ENCODE measurements around the gene GNAL. TPM values are rescaled to one million over a fixed set of nuclear protein-coding genes. Genes with fewer than 3 reads are reported as not detected.

Gene GNAL
- total RNA-seq (2021; ENCODE audit: unreplicated experiment) (4.6 TPM), Bru-seq, nascent RNA (percentile 35 among the genes with signal in this experiment), BruChase-seq, experiment 1, labeled RNA remaining after a 6-hour chase (percentile 35 among the genes with signal in this experiment), BruChase-seq, experiment 2, labeled RNA remaining after a 2-hour chase (percentile 31 among the genes with signal in this experiment)
- 2.7 and 3.0 TPM in 2 replicates for polyA plus RNA-seq (2012)
- long read RNA-seq, full-length matches to known transcripts = 5 of 11 reads
- long read RNA-seq, partial matches to known transcripts = 0 of 11 reads
- long read RNA-seq, other reads (novel, unspliced or antisense) = 6 of 11 reads

DNA sequence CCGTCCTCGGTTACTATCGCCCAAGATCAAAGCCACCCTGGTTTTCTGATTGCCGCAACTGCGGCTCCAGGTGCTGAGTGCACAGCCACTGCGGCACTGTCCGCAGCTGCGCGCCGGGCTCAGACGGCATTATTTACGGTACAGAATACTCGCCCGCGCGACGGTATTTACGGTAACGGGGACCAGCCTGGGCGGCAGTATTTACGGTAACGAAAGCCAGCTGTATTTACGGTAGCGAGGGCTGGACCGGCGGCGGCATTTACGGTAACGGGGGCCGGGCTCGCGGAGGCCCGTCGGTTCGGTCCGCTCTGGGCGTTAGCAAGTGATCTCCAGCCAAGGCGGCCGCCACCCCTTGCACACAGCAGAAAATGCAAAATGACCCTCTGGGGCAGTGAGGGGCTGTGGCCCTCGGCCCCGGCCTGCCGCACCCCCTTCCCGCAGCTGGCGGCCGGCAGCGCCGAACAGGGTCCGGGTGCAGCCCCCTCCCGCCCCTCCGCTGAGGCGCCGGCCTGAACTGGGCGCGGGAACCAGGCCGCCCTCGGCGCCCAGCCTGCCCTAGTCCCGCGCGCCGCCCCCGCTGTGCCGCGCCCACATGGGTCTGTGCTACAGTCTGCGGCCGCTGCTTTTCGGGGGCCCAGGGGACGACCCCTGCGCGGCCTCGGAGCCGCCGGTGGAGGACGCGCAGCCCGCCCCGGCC, at the start of gene GNAL:
TSS of gene GNAL (plus strand) at position 293 of the 697 bp plus-strand sequence. CDS start at position 593, 300 bp downstream.
- Histone ChIP-seq H3K4me1 (ENCODE audit: control insufficient read depth in 1 of 2, insufficient read depth in 2 of 2, low read length in 2 of 2) (peaks cover 4 to 19% of the 10 kb centered on the region in 2 experiments; a peak in 3 of 4 replicates), H3K9ac (ENCODE audit: low read length) (peak within 1 kb of the TSS; percentile 46), H3K9me3 (ENCODE audit: control insufficient read depth in 1 of 2, insufficient read depth in 1 of 2, low read depth in 1 of 2, low read length in 2 of 2) (no peaks in the 10 kb centered on the region), H3K4me2 (ENCODE audit: low read length) (peak within 1 kb of the TSS; percentile 93), H3K4me3 (replicated peaks in 1 of 2; ENCODE audit: low read depth in 1 of 2, low read length in 2 of 2) (peak within 1 kb of the TSS; percentile 53 to 61), H3K27ac (ENCODE audit: low read depth, low read length) (peak within 1 kb of the TSS; percentile 19; the same call in 1 of the 2 replicates), H3K36me3 (ENCODE audit: control insufficient read depth in 1 of 2, insufficient read depth in 2 of 2, low read length in 2 of 2) (no peaks in the 10 kb centered on the region), H4K20me1 (ENCODE audit: insufficient read depth) (no peaks in the 10 kb centered on the region), H3K79me2 (ENCODE audit: insufficient read depth, low read length) (no peaks in the 10 kb centered on the region), H3K27me3 (ENCODE audit: insufficient read depth, low read length) (no peaks in the 10 kb centered on the region), H2AFZ (ENCODE audit: low read depth, low read length, poor library complexity, severe bottlenecking) (peak within 1 kb of the TSS; percentile 91), H3K9me2 (ENCODE audit: insufficient read depth) (no peaks in the 10 kb centered on the region)
- RAD21 ChIA-PET (ENCODE audit: low non-redundant PET in 1 of 2, low total read pairs in 2 of 2, uncharacterized antibody in 2 of 2, unreplicated experiment in 2 of 2) = no interaction called here
- DNase-seq (ENCODE audit: low read depth, low spot score) (peak; percentile 77), ATAC-seq (peak; percentile 89)
- POLR2A ChIA-PET = no interaction called here
- BruUV-seq (replicated peaks) = no TSS peak
- CTCF ChIA-PET = interaction anchor here (1.5 to 1.8 kb wide), 2 partner anchors 11 to 34 kb away, joined by 4 read pairs; no protein-coding TSS in a partner anchor
- intact Hi-C loops (cut with micrococcal nuclease) = no loop called here
- no peak for TF ChIP-seq EZH2 (IDR thresholded peaks at IDR 0.05)
- TF ChIP-seq CBX3 (IDR thresholded peaks at IDR 0.05; ENCODE audit: low read depth) = peak; percentile 95
- TF ChIP-seq POLR2AphosphoS5 (IDR thresholded peaks at IDR 0.05; ENCODE audit: low read depth, low read length) = no peak
- no peak for TF ChIP-seq CEBPB (IDR thresholded peaks at IDR 0.05; ENCODE audit: low read depth)
- TF ChIP-seq JUND (IDR thresholded peaks at IDR 0.05) = no peak
- TF ChIP-seq POLR2A (IDR thresholded peaks at IDR 0.05; ENCODE audit: borderline replicate concordance, extremely low read depth, insufficient read depth, insufficient read length) = no peak
- TF ChIP-seq, protein P1, sequence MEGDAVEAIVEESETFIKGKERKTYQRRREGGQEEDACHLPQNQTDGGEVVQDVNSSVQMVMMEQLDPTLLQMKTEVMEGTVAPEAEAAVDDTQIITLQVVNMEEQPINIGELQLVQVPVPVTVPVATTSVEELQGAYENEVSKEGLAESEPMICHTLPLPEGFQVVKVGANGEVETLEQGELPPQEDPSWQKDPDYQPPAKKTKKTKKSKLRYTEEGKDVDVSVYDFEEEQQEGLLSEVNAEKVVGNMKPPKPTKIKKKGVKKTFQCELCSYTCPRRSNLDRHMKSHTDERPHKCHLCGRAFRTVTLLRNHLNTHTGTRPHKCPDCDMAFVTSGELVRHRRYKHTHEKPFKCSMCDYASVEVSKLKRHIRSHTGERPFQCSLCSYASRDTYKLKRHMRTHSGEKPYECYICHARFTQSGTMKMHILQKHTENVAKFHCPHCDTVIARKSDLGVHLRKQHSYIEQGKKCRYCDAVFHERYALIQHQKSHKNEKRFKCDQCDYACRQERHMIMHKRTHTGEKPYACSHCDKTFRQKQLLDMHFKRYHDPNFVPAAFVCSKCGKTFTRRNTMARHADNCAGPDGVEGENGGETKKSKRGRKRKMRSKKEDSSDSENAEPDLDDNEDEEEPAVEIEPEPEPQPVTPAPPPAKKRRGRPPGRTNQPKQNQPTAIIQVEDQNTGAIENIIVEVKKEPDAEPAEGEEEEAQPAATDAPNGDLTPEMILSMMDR (IDR thresholded peaks at IDR 0.05 in 2 of 3, conservative IDR thresholded peaks at IDR 0.05 in 1 of 3; ENCODE audit: borderline replicate concordance in 1 of 3, insufficient read depth in 1 of 3, low read depth in 2 of 3, low read length in 2 of 3) = no peak
- TF ChIP-seq, protein P2, sequence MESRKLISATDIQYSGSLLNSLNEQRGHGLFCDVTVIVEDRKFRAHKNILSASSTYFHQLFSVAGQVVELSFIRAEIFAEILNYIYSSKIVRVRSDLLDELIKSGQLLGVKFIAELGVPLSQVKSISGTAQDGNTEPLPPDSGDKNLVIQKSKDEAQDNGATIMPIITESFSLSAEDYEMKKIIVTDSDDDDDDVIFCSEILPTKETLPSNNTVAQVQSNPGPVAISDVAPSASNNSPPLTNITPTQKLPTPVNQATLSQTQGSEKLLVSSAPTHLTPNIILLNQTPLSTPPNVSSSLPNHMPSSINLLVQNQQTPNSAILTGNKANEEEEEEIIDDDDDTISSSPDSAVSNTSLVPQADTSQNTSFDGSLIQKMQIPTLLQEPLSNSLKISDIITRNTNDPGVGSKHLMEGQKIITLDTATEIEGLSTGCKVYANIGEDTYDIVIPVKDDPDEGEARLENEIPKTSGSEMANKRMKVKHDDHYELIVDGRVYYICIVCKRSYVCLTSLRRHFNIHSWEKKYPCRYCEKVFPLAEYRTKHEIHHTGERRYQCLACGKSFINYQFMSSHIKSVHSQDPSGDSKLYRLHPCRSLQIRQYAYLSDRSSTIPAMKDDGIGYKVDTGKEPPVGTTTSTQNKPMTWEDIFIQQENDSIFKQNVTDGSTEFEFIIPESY (IDR thresholded peaks at IDR 0.05; ENCODE audit: extremely low read depth, insufficient replicate concordance, low read length) = no peak
- no peak for TF ChIP-seq EGR1 (IDR thresholded peaks at IDR 0.05; ENCODE audit: low read depth)
- TF ChIP-seq, protein P3, sequence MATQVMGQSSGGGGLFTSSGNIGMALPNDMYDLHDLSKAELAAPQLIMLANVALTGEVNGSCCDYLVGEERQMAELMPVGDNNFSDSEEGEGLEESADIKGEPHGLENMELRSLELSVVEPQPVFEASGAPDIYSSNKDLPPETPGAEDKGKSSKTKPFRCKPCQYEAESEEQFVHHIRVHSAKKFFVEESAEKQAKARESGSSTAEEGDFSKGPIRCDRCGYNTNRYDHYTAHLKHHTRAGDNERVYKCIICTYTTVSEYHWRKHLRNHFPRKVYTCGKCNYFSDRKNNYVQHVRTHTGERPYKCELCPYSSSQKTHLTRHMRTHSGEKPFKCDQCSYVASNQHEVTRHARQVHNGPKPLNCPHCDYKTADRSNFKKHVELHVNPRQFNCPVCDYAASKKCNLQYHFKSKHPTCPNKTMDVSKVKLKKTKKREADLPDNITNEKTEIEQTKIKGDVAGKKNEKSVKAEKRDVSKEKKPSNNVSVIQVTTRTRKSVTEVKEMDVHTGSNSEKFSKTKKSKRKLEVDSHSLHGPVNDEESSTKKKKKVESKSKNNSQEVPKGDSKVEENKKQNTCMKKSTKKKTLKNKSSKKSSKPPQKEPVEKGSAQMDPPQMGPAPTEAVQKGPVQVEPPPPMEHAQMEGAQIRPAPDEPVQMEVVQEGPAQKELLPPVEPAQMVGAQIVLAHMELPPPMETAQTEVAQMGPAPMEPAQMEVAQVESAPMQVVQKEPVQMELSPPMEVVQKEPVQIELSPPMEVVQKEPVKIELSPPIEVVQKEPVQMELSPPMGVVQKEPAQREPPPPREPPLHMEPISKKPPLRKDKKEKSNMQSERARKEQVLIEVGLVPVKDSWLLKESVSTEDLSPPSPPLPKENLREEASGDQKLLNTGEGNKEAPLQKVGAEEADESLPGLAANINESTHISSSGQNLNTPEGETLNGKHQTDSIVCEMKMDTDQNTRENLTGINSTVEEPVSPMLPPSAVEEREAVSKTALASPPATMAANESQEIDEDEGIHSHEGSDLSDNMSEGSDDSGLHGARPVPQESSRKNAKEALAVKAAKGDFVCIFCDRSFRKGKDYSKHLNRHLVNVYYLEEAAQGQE (IDR thresholded peaks at IDR 0.05; ENCODE audit: low read depth) = no peak
- peak; percentile 98 for TF ChIP-seq YY1 (IDR thresholded peaks at IDR 0.05; ENCODE audit: extremely low read depth, insufficient replicate concordance, low read depth, low read length)
- TF ChIP-seq RAD21 (IDR thresholded peaks at IDR 0.05; ENCODE audit: low read depth) = no peak
- TF ChIP-seq, protein P4, sequence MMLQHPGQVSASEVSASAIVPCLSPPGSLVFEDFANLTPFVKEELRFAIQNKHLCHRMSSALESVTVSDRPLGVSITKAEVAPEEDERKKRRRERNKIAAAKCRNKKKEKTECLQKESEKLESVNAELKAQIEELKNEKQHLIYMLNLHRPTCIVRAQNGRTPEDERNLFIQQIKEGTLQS (IDR thresholded peaks at IDR 0.05) = no peak
- no peak for TF ChIP-seq SIN3A (IDR thresholded peaks at IDR 0.05; ENCODE audit: low read depth)
- TF ChIP-seq, protein P5, sequence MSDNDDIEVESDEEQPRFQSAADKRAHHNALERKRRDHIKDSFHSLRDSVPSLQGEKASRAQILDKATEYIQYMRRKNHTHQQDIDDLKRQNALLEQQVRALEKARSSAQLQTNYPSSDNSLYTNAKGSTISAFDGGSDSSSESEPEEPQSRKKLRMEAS (IDR thresholded peaks at IDR 0.05) = no peak
- no peak for TF ChIP-seq ELF1 (IDR thresholded peaks at IDR 0.05; ENCODE audit: borderline replicate concordance, low read depth)
- no peak for TF ChIP-seq EZH2phosphoT487 (IDR thresholded peaks at IDR 0.05; ENCODE audit: borderline replicate concordance)
- no peak for TF ChIP-seq ZNF274 (IDR thresholded peaks at IDR 0.05; ENCODE audit: low read depth, low read length)

Data from HCT116 (cell line).